Colonic mucosa (tissue), 4 donors: ENCODE measurements around the gene PARG. TPM values are rescaled to one million over a fixed set of nuclear protein-coding genes. Genes with fewer than 3 reads are reported as not detected.

Experiments
- DNase-seq: peaks from one replicate; pipeline ENCODE4 v3.0.0-alpha.2; 2020
- H3K27ac ChIP-seq: fragments of 200-600 bp; one replicate; pipeline ENCODE4 v1.8.0; 2021
- H3K27me3 ChIP-seq: fragments of 200-600 bp; one replicate; pipeline ENCODE4 v1.8.0; 2021
- H3K36me3 ChIP-seq: fragments of 200-600 bp; one replicate; pipeline ENCODE4 v1.8.0; 2021
- H3K4me1 ChIP-seq: fragments of 200-600 bp; one replicate; pipeline ENCODE4 v1.8.0; 2021; ENCODE audit warnings: mild to moderate bottlenecking
- H3K4me3 ChIP-seq: fragments of 200-600 bp; one replicate; pipeline ENCODE4 v1.8.0; 2021
- H3K9ac ChIP-seq, 2 donors: one replicate each; pipeline ENCODE4 v1.7.0; 2013; ENCODE audit warnings: control low read depth in 2 of 2, low read depth in 2 of 2, low read length in 2 of 2
- H3K9me3 ChIP-seq: fragments of 200-600 bp; one replicate; pipeline ENCODE4 v1.8.0; 2021
- intact Hi-C: fragments of 100-400 bp; cut with DNase I; formaldehyde crosslinking; loops from one replicate; pipeline ENCODE4 v1.14.1; 2022
- total RNA-seq, 2 donors: library from RNA; stranded (reverse); fragmentation: NEBNext Ultra II Directional in 1 of 2; extraction: Animal tissue kit (Norgen Biotek cat#: 25700) in 1 of 2; gene quantifications; one replicate each; pipeline ENCODE4 v1.2.1, GENCODE V29; 2021
- TF ChIP-seq, protein P1 (sequence below): fragments of 200-600 bp; IDR thresholded peaks from one replicate; pipeline ENCODE4 v1.8.0; 2022; ENCODE audit warnings: antibody characterized with exemption, mild to moderate bottlenecking
- donor health status: healthy.
- donor health status: DM: no; HTN: no; CAD: no.
- donor health status: DM: no; HTN: no; CAD: no.

The PARG gene
- total RNA-seq, 2 donors from 2014 or later, result 26.1 to 29.6 TPM

DNA sequence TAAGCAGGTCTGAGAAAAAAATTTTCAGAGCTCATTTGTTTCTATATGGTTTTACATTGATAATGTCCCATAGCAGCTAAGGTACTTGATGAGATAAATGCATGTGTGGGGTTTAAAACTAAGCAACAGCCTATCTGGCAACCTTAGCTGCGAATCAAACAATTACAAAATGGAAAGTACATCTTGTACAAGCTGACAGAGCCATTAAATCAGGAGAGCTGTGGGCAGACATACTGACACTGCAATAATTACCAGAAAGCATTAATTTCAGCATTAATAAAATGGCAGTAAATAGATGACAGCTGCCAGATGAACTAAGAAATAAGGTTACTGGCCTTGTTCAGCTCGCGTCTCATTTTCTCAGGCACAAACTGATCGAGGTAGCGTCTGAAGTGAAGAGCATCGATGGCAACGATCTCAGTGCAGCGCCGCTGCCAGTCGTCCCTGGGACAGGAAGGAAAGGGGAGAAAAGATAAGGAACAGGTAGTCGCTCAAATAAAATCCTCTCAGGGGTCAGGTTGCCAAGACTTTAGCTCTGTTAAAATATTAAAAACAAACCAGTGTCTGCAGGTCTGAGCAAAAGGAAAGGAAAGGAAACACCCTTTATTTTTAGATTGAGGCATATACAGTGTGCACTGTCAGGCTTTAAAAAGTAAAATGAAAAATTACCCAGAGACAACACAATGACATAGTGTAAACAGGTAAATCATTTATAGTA, 100.1 kb downstream of the PARG start:
- no peak overlapping the region for H3K9ac ChIP-seq
- intact Hi-C loops, result no loop called here
- no peaks in the 10 kb centered on the region for H3K27me3 ChIP-seq
- no peak for DNase-seq
- no peaks in the 10 kb centered on the region for H3K4me1 ChIP-seq
- no peaks in the 10 kb centered on the region for H3K36me3 ChIP-seq
- TF ChIP-seq, protein P1, sequence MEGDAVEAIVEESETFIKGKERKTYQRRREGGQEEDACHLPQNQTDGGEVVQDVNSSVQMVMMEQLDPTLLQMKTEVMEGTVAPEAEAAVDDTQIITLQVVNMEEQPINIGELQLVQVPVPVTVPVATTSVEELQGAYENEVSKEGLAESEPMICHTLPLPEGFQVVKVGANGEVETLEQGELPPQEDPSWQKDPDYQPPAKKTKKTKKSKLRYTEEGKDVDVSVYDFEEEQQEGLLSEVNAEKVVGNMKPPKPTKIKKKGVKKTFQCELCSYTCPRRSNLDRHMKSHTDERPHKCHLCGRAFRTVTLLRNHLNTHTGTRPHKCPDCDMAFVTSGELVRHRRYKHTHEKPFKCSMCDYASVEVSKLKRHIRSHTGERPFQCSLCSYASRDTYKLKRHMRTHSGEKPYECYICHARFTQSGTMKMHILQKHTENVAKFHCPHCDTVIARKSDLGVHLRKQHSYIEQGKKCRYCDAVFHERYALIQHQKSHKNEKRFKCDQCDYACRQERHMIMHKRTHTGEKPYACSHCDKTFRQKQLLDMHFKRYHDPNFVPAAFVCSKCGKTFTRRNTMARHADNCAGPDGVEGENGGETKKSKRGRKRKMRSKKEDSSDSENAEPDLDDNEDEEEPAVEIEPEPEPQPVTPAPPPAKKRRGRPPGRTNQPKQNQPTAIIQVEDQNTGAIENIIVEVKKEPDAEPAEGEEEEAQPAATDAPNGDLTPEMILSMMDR, result no peak
- no peak overlapping the region for H3K27ac ChIP-seq
- no peaks in the 10 kb centered on the region for H3K9me3 ChIP-seq
- no peak overlapping the region for H3K4me3 ChIP-seq

DNA sequence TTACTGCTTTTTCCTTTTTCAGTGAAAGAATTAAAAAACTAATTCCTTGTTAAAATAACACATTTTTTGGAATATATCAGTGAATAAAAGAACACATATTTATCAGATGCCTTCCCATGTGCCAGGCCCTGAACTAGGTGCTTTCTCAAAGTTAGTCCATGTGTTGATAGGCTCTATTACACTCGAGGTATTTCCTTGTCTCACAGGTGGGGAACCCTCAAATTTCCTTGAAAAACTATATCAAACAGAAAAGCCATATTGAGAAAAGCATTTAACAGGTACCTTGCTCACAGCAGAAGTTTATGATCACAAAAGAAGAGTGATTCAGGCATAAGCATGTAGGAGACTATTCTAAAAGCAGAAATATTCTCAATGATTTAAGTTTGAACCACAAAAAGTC, 104.1 kb downstream of the PARG start:
- H3K36me3 ChIP-seq, result no peaks in the 10 kb centered on the region
- no peaks in the 10 kb centered on the region for H3K27me3 ChIP-seq
- intact Hi-C loops, result no loop called here
- no peaks in the 10 kb centered on the region for H3K4me1 ChIP-seq
- no peaks in the 10 kb centered on the region for H3K9me3 ChIP-seq
- H3K27ac ChIP-seq, result no peak overlapping the region
- DNase-seq, result no peak
- TF ChIP-seq, protein P1, result no peak
- no peak overlapping the region for H3K9ac ChIP-seq
- no peak overlapping the region for H3K4me3 ChIP-seq

DNA sequence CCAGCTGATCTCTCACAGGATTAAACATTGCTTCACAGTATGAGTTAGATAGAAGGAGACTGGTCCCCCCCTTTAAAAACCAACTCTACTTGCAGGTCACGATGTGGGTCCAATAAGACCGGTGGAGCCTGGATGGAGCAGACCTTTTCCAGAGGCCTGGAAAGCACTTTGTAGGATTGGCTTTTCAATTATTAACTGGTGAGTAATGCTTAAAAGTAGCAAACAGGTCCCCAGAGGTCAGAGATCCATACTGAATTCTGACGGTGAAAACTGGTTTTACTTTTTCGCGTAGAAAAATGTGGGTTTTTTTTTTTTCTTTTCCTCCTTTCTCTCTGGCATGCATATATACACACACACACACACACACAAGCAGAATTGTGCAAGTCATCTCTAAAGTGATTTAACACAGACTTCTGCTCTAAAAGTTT, 104.8 kb downstream of the PARG start:
- Histone ChIP-seq H3K27me3 (no peaks in the 10 kb centered on the region), H3K4me1 (no peaks in the 10 kb centered on the region), H3K27ac (no peak overlapping the region), H3K36me3 (no peaks in the 10 kb centered on the region), H3K4me3 (no peak overlapping the region), H3K9me3 (no peaks in the 10 kb centered on the region), H3K9ac (no peak overlapping the region)
- intact Hi-C loops, result no loop called here
- TF ChIP-seq, protein P1, result no peak
- no peak for DNase-seq

DNA sequence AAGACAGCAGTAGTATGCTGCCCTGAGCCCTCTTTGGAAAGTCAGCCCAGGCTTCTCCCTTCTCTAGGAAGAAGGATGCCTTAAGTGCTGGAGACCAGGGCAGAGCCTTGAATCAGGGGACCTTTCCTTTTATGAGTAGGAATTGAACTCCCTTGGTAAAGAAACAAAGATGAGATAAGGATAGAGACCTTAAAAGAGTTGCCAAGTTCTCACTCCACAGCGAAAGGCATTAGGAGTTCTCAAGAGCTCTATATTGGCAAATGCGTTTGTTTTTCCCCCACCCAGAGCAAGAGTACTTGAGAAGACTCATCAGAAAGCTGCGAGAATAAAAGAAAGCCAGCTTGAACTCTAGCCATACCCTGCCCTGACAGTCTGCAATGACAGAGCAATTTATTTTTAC, 106.9 kb downstream of the PARG start:
- Histone ChIP-seq H3K4me3 (no peak overlapping the region), H3K36me3 (no peaks in the 10 kb centered on the region), H3K9me3 (no peaks in the 10 kb centered on the region), H3K9ac (no peak overlapping the region), H3K27me3 (no peaks in the 10 kb centered on the region), H3K4me1 (no peaks in the 10 kb centered on the region), H3K27ac (no peak overlapping the region)
- TF ChIP-seq, protein P1, result no peak
- no peak for DNase-seq
- intact Hi-C loops, result no loop called here

DNA sequence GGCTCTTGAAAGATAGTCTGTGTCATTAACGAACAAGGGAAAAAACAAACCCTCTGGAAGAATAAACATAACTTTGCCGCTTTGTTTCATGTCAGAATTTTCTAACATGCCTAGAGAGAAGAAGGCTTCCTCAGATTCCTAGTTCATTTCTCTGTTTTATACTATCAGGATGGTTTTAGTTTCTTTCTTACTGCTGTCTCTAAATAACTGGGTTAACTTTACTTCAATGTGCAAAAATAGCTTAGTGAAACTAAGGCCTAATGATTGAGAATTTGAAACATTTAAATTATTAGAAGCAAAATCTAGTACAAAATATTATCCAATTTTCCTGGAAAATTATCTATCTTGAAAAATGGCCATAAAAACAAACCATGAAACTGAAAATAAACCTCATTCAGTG, 107.6 kb downstream of the PARG start:
- TF ChIP-seq, protein P1, result no peak
- DNase-seq, result no peak
- no peaks in the 10 kb centered on the region for H3K9me3 ChIP-seq
- H3K36me3 ChIP-seq, result no peaks in the 10 kb centered on the region
- H3K27me3 ChIP-seq, result no peaks in the 10 kb centered on the region
- H3K4me3 ChIP-seq, result no peak overlapping the region
- intact Hi-C loops, result no loop called here
- H3K4me1 ChIP-seq, result no peaks in the 10 kb centered on the region
- H3K9ac ChIP-seq, result no peak overlapping the region
- no peak overlapping the region for H3K27ac ChIP-seq
